ENCODE results near the gene MMP1.

DNA sequence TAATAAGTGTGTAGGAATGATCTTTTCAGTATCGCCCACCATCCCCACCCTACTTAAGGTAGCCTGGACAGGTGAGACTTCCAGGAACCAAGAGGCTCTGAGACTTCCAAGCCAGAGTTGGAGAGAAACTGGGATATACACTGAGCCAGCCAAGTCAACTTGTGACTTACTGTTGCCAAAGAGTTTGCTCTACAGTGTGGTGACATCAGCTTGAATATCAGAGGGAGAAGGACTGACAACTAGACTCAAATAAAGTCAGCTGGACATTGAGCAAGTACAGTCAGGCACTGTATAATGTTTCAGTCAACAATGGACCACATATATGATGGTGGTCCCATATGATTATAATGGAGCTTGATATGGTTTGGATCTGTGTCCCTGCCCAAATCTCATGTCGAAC is 16.3 kb downstream of the MMP1 start:
- TF ChIP-seq, protein P1, sequence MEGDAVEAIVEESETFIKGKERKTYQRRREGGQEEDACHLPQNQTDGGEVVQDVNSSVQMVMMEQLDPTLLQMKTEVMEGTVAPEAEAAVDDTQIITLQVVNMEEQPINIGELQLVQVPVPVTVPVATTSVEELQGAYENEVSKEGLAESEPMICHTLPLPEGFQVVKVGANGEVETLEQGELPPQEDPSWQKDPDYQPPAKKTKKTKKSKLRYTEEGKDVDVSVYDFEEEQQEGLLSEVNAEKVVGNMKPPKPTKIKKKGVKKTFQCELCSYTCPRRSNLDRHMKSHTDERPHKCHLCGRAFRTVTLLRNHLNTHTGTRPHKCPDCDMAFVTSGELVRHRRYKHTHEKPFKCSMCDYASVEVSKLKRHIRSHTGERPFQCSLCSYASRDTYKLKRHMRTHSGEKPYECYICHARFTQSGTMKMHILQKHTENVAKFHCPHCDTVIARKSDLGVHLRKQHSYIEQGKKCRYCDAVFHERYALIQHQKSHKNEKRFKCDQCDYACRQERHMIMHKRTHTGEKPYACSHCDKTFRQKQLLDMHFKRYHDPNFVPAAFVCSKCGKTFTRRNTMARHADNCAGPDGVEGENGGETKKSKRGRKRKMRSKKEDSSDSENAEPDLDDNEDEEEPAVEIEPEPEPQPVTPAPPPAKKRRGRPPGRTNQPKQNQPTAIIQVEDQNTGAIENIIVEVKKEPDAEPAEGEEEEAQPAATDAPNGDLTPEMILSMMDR (IDR thresholded peaks at IDR 0.05 in 2 of 3, conservative IDR thresholded peaks at IDR 0.05 in 1 of 3; ENCODE audit: borderline replicate concordance in 1 of 3, insufficient read depth in 1 of 3, low read depth in 2 of 3, low read length in 2 of 3) = no peak
- TF ChIP-seq RAD21 (IDR thresholded peaks at IDR 0.05; ENCODE audit: low read depth) (no peak), POLR2AphosphoS5 (IDR thresholded peaks at IDR 0.05; ENCODE audit: low read depth, low read length) (no peak), POLR2A (IDR thresholded peaks at IDR 0.05; ENCODE audit: borderline replicate concordance, extremely low read depth, insufficient read depth, insufficient read length) (no peak), JUND (IDR thresholded peaks at IDR 0.05) (no peak), EZH2phosphoT487 (IDR thresholded peaks at IDR 0.05; ENCODE audit: borderline replicate concordance) (no peak), CEBPB (IDR thresholded peaks at IDR 0.05; ENCODE audit: low read depth) (no peak), EZH2 (IDR thresholded peaks at IDR 0.05) (no peak), SIN3A (IDR thresholded peaks at IDR 0.05; ENCODE audit: low read depth) (no peak)
- TF ChIP-seq, protein P2, sequence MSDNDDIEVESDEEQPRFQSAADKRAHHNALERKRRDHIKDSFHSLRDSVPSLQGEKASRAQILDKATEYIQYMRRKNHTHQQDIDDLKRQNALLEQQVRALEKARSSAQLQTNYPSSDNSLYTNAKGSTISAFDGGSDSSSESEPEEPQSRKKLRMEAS (IDR thresholded peaks at IDR 0.05) = no peak
- TF ChIP-seq, protein P3, sequence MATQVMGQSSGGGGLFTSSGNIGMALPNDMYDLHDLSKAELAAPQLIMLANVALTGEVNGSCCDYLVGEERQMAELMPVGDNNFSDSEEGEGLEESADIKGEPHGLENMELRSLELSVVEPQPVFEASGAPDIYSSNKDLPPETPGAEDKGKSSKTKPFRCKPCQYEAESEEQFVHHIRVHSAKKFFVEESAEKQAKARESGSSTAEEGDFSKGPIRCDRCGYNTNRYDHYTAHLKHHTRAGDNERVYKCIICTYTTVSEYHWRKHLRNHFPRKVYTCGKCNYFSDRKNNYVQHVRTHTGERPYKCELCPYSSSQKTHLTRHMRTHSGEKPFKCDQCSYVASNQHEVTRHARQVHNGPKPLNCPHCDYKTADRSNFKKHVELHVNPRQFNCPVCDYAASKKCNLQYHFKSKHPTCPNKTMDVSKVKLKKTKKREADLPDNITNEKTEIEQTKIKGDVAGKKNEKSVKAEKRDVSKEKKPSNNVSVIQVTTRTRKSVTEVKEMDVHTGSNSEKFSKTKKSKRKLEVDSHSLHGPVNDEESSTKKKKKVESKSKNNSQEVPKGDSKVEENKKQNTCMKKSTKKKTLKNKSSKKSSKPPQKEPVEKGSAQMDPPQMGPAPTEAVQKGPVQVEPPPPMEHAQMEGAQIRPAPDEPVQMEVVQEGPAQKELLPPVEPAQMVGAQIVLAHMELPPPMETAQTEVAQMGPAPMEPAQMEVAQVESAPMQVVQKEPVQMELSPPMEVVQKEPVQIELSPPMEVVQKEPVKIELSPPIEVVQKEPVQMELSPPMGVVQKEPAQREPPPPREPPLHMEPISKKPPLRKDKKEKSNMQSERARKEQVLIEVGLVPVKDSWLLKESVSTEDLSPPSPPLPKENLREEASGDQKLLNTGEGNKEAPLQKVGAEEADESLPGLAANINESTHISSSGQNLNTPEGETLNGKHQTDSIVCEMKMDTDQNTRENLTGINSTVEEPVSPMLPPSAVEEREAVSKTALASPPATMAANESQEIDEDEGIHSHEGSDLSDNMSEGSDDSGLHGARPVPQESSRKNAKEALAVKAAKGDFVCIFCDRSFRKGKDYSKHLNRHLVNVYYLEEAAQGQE (IDR thresholded peaks at IDR 0.05; ENCODE audit: low read depth) = no peak
